NB4 (cell line): ENCODE results near the gene DCP1B.

Source experiments
- DNase-seq: peaks from one replicate; pipeline ENCODE4 v3.0.0; 2010; ENCODE audit warnings: low read depth
- H3K4me3 ChIP-seq: one replicate; pipeline ENCODE4 v1.5.1; 2011; ENCODE audit warnings: mild to moderate bottlenecking, low read depth, low read length, moderate library complexity
- CTCF ChIP-seq: IDR thresholded peaks from one replicate; pipeline ENCODE4 v1.5.1; 2012; ENCODE audit warnings: low read depth, low read length
- MAX ChIP-seq: IDR thresholded peaks from 2 replicates; pipeline ENCODE4 v1.6.1; 2011; ENCODE audit warnings: low read depth, low read length
- MYC ChIP-seq: IDR thresholded peaks from 2 replicates; pipeline ENCODE4 v1.6.1; 2011; ENCODE audit warnings: low read depth, low read length
- POLR2A ChIP-seq: IDR thresholded peaks from 2 replicates; pipeline ENCODE4 v1.6.1; 2011; ENCODE audit warnings: mild to moderate bottlenecking; ENCODE audit not compliant: insufficient read length; ENCODE audit errors: extremely low read depth

The DCP1B gene

GRCh38 chr12:2009623-2010022 is 5.4 kb upstream of the DCP1B start:
- H3K4me3 ChIP-seq = no peak overlapping the region
- DNase-seq = peak; percentile 20
- no peak for TF ChIP-seq MAX
- no peak for TF ChIP-seq MYC
- TF ChIP-seq POLR2A = no peak

- DNase-seq = no peak
- TF ChIP-seq POLR2A (no peak), CTCF (no peak), MAX (no peak), MYC (no peak)
- no peak overlapping the region for H3K4me3 ChIP-seq
Measured at GRCh38 chr12:2008677-2009076, 4.4 kb upstream of the DCP1B start.

- no peak for DNase-seq
- TF ChIP-seq MYC (no peak), MAX (no peak), POLR2A (no peak), CTCF (no peak)
- H3K4me3 ChIP-seq = peak overlapping the region; percentile 92
Measured at GRCh38 chr12:2003676-2004112, 563 bp downstream of the DCP1B start.

GRCh38 chr12:1995205-1995896 is 8.9 kb downstream of the DCP1B start:
- peak; percentile 38 for DNase-seq
- H3K4me3 ChIP-seq = no peak overlapping the region
- TF ChIP-seq MYC (no peak), POLR2A (no peak), CTCF (no peak), MAX (no peak)

- DNase-seq = no peak
- no peak for TF ChIP-seq MAX
- TF ChIP-seq MYC = no peak
- no peak for TF ChIP-seq CTCF
- TF ChIP-seq POLR2A = no peak
- no peak overlapping the region for H3K4me3 ChIP-seq
Measured at GRCh38 chr12:1994429-1995143, 9.7 kb downstream of the DCP1B start.

- no peak for TF ChIP-seq MAX
- no peak for TF ChIP-seq POLR2A
- TF ChIP-seq CTCF = no peak
- no peak for TF ChIP-seq MYC
- no peak overlapping the region for H3K4me3 ChIP-seq
- peak; percentile 56 for DNase-seq
Measured at GRCh38 chr12:1993871-1994371, 10.3 kb downstream of the DCP1B start.
